Neural cell (in vitro differentiated cells): ENCODE measurements around the gene HP. TPM values are rescaled to one million over a fixed set of nuclear protein-coding genes. Genes with fewer than 3 reads are reported as not detected.

Experiments used
- H2AFZ ChIP-seq: fragments of 200-600, 300-800 bp; sonication (generic), shearing (Covaris generic); 2 replicates; pipeline ENCODE4 v1.6.0; 2014; ENCODE audit warnings: low read depth, mild to moderate bottlenecking, antibody characterized with exemption, low read length, moderate library complexity
- H3F3A ChIP-seq: fragments of 200-600 bp; shearing (Covaris generic); 2 replicates; pipeline ENCODE4 v1.6.1; 2016; ENCODE audit warnings: mild to moderate bottlenecking, moderate library complexity, mixed read lengths, antibody characterized with exemption, low read length; ENCODE audit not compliant: insufficient read depth, poor library complexity, severe bottlenecking
- H3K27ac ChIP-seq: fragments of 200-600, 300-800 bp; sonication (generic), shearing (Covaris generic); 2 replicates; pipeline ENCODE4 v1.5.1; 2014; ENCODE audit warnings: mild to moderate bottlenecking, low read length, moderate library complexity
- H3K27me3 ChIP-seq: fragments of 300-800, 200-600 bp; sonication (generic), shearing (Covaris generic); 2 replicates; pipeline ENCODE4 v1.6.0; 2014; ENCODE audit warnings: mild to moderate bottlenecking, low read depth, low read length, moderate library complexity; ENCODE audit not compliant: insufficient read depth
- H3K36me3 ChIP-seq: fragments of 300-800, 200-600 bp; sonication (generic), shearing (Covaris generic); 2 replicates; pipeline ENCODE4 v1.5.1; 2014; ENCODE audit warnings: mild to moderate bottlenecking, antibody characterized with exemption, low read length, moderate library complexity; ENCODE audit not compliant: insufficient read depth
- H3K4me2 ChIP-seq: fragments of 300-800, 200-600 bp; sonication (generic), shearing (Covaris generic); 2 replicates; pipeline ENCODE4 v1.6.0; 2014; ENCODE audit warnings: mild to moderate bottlenecking, low read length
- H3K4me3 ChIP-seq: fragments of 300-800, 200-600 bp; sonication (generic), shearing (Covaris generic); 2 replicates; pipeline ENCODE4 v1.5.1; 2014; ENCODE audit warnings: mild to moderate bottlenecking, low read length, moderate library complexity
- H3K79me2 ChIP-seq: fragments of 200-600 bp; shearing (Covaris generic); replicated peaks from 2 replicates; pipeline ENCODE4 v1.6.0; 2014; ENCODE audit warnings: mild to moderate bottlenecking, low read length, moderate library complexity; ENCODE audit not compliant: insufficient read depth
- H3K9ac ChIP-seq: fragments of 300-800, 200-600 bp; sonication (generic), shearing (Covaris generic); 2 replicates; pipeline ENCODE4 v1.6.1; 2016; ENCODE audit warnings: mild to moderate bottlenecking, low read length, mixed read lengths
- H3K9me2 ChIP-seq: fragments of 200-600 bp; shearing (Covaris generic); 2 replicates; pipeline ENCODE4 v1.6.1; 2016; ENCODE audit warnings: mild to moderate bottlenecking, low read length, mixed read lengths; ENCODE audit not compliant: insufficient read depth
- H3K9me3 ChIP-seq: fragments of 200-600, 300-800 bp; sonication (generic), shearing (Covaris generic); 2 replicates; pipeline ENCODE4 v1.6.1; 2016; ENCODE audit warnings: mild to moderate bottlenecking, mixed run types, low read length, moderate library complexity, mixed read lengths
- H4K20me1 ChIP-seq: fragments of 200-600 bp; shearing (Covaris generic); 2 replicates; pipeline ENCODE4 v1.6.1; 2016; ENCODE audit warnings: mild to moderate bottlenecking, mixed run types; ENCODE audit not compliant: insufficient read depth
- EP300 ChIP-seq: fragments of 450-650 bp; conservative IDR thresholded peaks from 2 replicates; pipeline ENCODE4 v1.6.1; 2014; ENCODE audit warnings: antibody characterized with exemption, mild to moderate bottlenecking, moderate library complexity; ENCODE audit not compliant: poor library complexity, severe bottlenecking
- EZH2 ChIP-seq: fragments of 200-600, 300-800 bp; shearing (Covaris generic), sonication (generic); IDR thresholded peaks from 2 replicates; pipeline ENCODE4 v1.6.1; 2014; ENCODE audit warnings: antibody characterized with exemption, low read length, borderline replicate concordance, mild to moderate bottlenecking; ENCODE audit not compliant: insufficient read depth, poor library complexity, severe bottlenecking
- MXI1 ChIP-seq: fragments of 450-650 bp; conservative IDR thresholded peaks from 2 replicates; pipeline ENCODE4 v1.6.1; 2014; ENCODE audit warnings: antibody characterized with exemption, mild to moderate bottlenecking; ENCODE audit not compliant: poor library complexity, severe bottlenecking
- POLR2AphosphoS5 ChIP-seq: IDR thresholded peaks from 2 replicates; pipeline ENCODE4 v1.6.1; 2012
- RAD21 ChIP-seq: fragments of 450-650 bp; conservative IDR thresholded peaks from 2 replicates; pipeline ENCODE4 v1.6.1; 2014; ENCODE audit warnings: antibody characterized with exemption, mild to moderate bottlenecking, moderate library complexity
- REST ChIP-seq: IDR thresholded peaks from 2 replicates; pipeline ENCODE4 v1.6.1; 2012; ENCODE audit warnings: borderline replicate concordance
- SMC3 ChIP-seq: fragments of 450-650 bp; conservative IDR thresholded peaks from 2 replicates; pipeline ENCODE4 v1.6.1; 2014; ENCODE audit warnings: antibody characterized with exemption, mild to moderate bottlenecking, moderate library complexity; ENCODE audit not compliant: poor library complexity
- TAF1 ChIP-seq: IDR thresholded peaks from 2 replicates; pipeline ENCODE4 v1.6.1; 2012; ENCODE audit warnings: low read depth
- polyA plus RNA-seq: library from polyadenylated mRNA; depleted of rRNA; stranded (reverse); fragments of >200 nt; gene quantifications from 2 replicates; pipeline ENCODE4 v1.2.3, GENCODE V29; 2014
- TF ChIP-seq, protein P1 (sequence below): fragments of 450-650 bp; IDR thresholded peaks from 2 replicates; pipeline ENCODE4 v1.5.1; 2014; ENCODE audit warnings: antibody characterized with exemption, mild to moderate bottlenecking, moderate library complexity; ENCODE audit not compliant: poor library complexity, severe bottlenecking

HP gene
- polyA plus RNA-seq, 1 donor from 2014 or later: not detected

- Histone ChIP-seq H4K20me1 (no peaks in the 10 kb centered on the region), H3K9ac (no peak overlapping the region), H3K4me3 (no peak overlapping the region), H3F3A (no peaks in the 10 kb centered on the region), H3K4me2 (no peak overlapping the region), H3K27me3 (no peaks in the 10 kb centered on the region), H3K9me2 (no peaks in the 10 kb centered on the region), H3K9me3 (no peaks in the 10 kb centered on the region), H3K36me3 (no peaks in the 10 kb centered on the region), H3K79me2 (no peaks in the 10 kb centered on the region), H2AFZ (no peak overlapping the region), H3K27ac (no peak overlapping the region)
- TF ChIP-seq TAF1 (no peak), REST (no peak), EZH2 (no peak), RAD21 (no peak), EP300 (no peak), SMC3 (no peak)
These were observed 29.6 kb downstream of the HP start for GRCh38 chr16:72083778-72084404.

- no peaks in the 10 kb centered on the region for H3K36me3 ChIP-seq
- H2AFZ ChIP-seq: no peak overlapping the region
- H3K27me3 ChIP-seq: no peaks in the 10 kb centered on the region
- TF ChIP-seq MXI1 (no peak), EZH2 (no peak), POLR2AphosphoS5 (no peak), EP300 (no peak), RAD21 (no peak), TAF1 (no peak), REST (no peak), SMC3 (no peak)
- TF ChIP-seq, protein P1, sequence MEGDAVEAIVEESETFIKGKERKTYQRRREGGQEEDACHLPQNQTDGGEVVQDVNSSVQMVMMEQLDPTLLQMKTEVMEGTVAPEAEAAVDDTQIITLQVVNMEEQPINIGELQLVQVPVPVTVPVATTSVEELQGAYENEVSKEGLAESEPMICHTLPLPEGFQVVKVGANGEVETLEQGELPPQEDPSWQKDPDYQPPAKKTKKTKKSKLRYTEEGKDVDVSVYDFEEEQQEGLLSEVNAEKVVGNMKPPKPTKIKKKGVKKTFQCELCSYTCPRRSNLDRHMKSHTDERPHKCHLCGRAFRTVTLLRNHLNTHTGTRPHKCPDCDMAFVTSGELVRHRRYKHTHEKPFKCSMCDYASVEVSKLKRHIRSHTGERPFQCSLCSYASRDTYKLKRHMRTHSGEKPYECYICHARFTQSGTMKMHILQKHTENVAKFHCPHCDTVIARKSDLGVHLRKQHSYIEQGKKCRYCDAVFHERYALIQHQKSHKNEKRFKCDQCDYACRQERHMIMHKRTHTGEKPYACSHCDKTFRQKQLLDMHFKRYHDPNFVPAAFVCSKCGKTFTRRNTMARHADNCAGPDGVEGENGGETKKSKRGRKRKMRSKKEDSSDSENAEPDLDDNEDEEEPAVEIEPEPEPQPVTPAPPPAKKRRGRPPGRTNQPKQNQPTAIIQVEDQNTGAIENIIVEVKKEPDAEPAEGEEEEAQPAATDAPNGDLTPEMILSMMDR: no peak
- H3K27ac ChIP-seq: no peak overlapping the region
- no peaks in the 10 kb centered on the region for H4K20me1 ChIP-seq
- H3K4me3 ChIP-seq: no peak overlapping the region
- no peaks in the 10 kb centered on the region for H3K79me2 ChIP-seq
- H3K9me2 ChIP-seq: no peaks in the 10 kb centered on the region
- no peak overlapping the region for H3K9ac ChIP-seq
- H3K4me2 ChIP-seq: no peak overlapping the region
- no peaks in the 10 kb centered on the region for H3F3A ChIP-seq
- H3K9me3 ChIP-seq: no peaks in the 10 kb centered on the region
These were observed 30.1 kb downstream of the HP start for GRCh38 chr16:72084445-72084844.
